Stomach (tissue), 4 donors: Measurements from ENCODE around the gene CRABP1.

Experiments
- POLR2A ChIP-seq, 4 donors: fragments of 450-650 bp; IDR thresholded peaks; one replicate each; pipeline ENCODE4 v1.6.1; 2016; ENCODE audit warnings: antibody characterized with exemption in 4 of 4, control low read depth in 2 of 4, mild to moderate bottlenecking in 1 of 4, moderate library complexity in 1 of 4
- POLR2AphosphoS5 ChIP-seq, 3 donors: sonication (generic); formaldehyde crosslinking; IDR thresholded peaks; one replicate each; pipeline ENCODE4 v1.6.1; 2016; ENCODE audit warnings: antibody characterized with exemption in 3 of 3
- TF ChIP-seq, protein P1 (sequence below), 7 experiments: fragments of 450-650 bp in 4 of 7; fragments of 200-600 bp in 3 of 7; sonication (generic) in 3 of 7; IDR thresholded peaks; one replicate each; pipeline ENCODE4 v1.5.1; 2016 to 2019; ENCODE audit warnings: antibody characterized with exemption in 7 of 7, control low read depth in 2 of 7, mild to moderate bottlenecking in 1 of 7

- TF ChIP-seq POLR2AphosphoS5 (IDR thresholded peaks at IDR 0.05) = no peak
- TF ChIP-seq, protein P1, sequence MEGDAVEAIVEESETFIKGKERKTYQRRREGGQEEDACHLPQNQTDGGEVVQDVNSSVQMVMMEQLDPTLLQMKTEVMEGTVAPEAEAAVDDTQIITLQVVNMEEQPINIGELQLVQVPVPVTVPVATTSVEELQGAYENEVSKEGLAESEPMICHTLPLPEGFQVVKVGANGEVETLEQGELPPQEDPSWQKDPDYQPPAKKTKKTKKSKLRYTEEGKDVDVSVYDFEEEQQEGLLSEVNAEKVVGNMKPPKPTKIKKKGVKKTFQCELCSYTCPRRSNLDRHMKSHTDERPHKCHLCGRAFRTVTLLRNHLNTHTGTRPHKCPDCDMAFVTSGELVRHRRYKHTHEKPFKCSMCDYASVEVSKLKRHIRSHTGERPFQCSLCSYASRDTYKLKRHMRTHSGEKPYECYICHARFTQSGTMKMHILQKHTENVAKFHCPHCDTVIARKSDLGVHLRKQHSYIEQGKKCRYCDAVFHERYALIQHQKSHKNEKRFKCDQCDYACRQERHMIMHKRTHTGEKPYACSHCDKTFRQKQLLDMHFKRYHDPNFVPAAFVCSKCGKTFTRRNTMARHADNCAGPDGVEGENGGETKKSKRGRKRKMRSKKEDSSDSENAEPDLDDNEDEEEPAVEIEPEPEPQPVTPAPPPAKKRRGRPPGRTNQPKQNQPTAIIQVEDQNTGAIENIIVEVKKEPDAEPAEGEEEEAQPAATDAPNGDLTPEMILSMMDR (IDR thresholded peaks at IDR 0.05) = no peak
- no peak for TF ChIP-seq POLR2A (IDR thresholded peaks at IDR 0.05)
Observed at GRCh38 chr15:78366342-78366741, 26.2 kb downstream of the CRABP1 start.
